Ramos (cell line): ENCODE results near the gene IL15RA.
"Not testable (repeated sequence)": the region's sequence is repeated elsewhere in the genome, so short reads cannot be mapped to it uniquely, and the experiment has no call there.

Experiments used
- in situ Hi-C: fragments of 300-500 bp; cut with MboI; formaldehyde crosslinking; loops from one replicate; pipeline ENCODE4 v1.14.3; 2022; ENCODE audit warnings: low sequenced_read_pairs; ENCODE audit not compliant: unreplicated experiment

Gene IL15RA

GRCh38 chr10:5938291-5938690 is 39.1 kb downstream of the IL15RA start:
- in situ Hi-C loops, result no loop called here

GRCh38 chr10:5937016-5937415 is 40.3 kb downstream of the IL15RA start:
- in situ Hi-C loops, result no loop called here

- in situ Hi-C loops, result no loop called here
These were observed 41.7 kb downstream of the IL15RA start for GRCh38 chr10:5935628-5936027.

- in situ Hi-C loops, result no loop called here
These were observed 43.3 kb downstream of the IL15RA start for GRCh38 chr10:5933909-5934546.

GRCh38 chr10:5932345-5932744 is 45.0 kb downstream of the IL15RA start:
- in situ Hi-C loops, result no loop called here

GRCh38 chr10:5930272-5930671 is 47.1 kb downstream of the IL15RA start:
- in situ Hi-C loops, result no loop called here

GRCh38 chr10:5929442-5929841 is 47.9 kb downstream of the IL15RA start:
- in situ Hi-C loops, result no loop called here

GRCh38 chr10:5927306-5927705 is 50.0 kb downstream of the IL15RA start:
- in situ Hi-C loops, result no loop called here

GRCh38 chr10:5924889-5925288 is 52.5 kb downstream of the IL15RA start:
- in situ Hi-C loops, result no loop called here

- in situ Hi-C loops, result no loop called here
These were observed 55.6 kb downstream of the IL15RA start for GRCh38 chr10:5921746-5922145.

GRCh38 chr10:5919568-5919967 is 57.8 kb downstream of the IL15RA start:
- in situ Hi-C loops, result no loop called here

- in situ Hi-C loops, result no loop called here
These were observed 58.6 kb downstream of the IL15RA start for GRCh38 chr10:5918763-5919162.

- in situ Hi-C loops, result no loop called here
These were observed 60.0 kb downstream of the IL15RA start for GRCh38 chr10:5917305-5917704.

- in situ Hi-C loops, result no loop called here
These were observed 61.9 kb downstream of the IL15RA start for GRCh38 chr10:5915451-5915850.

- in situ Hi-C loops, result no loop called here
These were observed 63.6 kb downstream of the IL15RA start for GRCh38 chr10:5913736-5914135.

GRCh38 chr10:5911670-5912069 is 65.7 kb downstream of the IL15RA start:
- in situ Hi-C loops, result no loop called here

- in situ Hi-C loops, result no loop called here
These were observed 66.8 kb downstream of the IL15RA start for GRCh38 chr10:5910323-5911100.

GRCh38 chr10:5908676-5909075 is 68.7 kb downstream of the IL15RA start:
- in situ Hi-C loops, result not testable (repeated sequence)

GRCh38 chr10:5906651-5907050 is 70.7 kb downstream of the IL15RA start:
- in situ Hi-C loops, result no loop called here

GRCh38 chr10:5905854-5906507 is 71.4 kb downstream of the IL15RA start:
- in situ Hi-C loops, result no loop called here

GRCh38 chr10:5904227-5904626 is 73.1 kb downstream of the IL15RA start:
- in situ Hi-C loops, result no loop called here
